ENCODE results near the gene TIA1. TPM values are rescaled to one million over a fixed set of nuclear protein-coding genes. Genes with fewer than 3 reads are reported as not detected.
A peak's percentile ranks its signal among the peaks of the same experiment; 100 is the strongest.
"Not testable (repeated sequence)": the region's sequence is repeated elsewhere in the genome, so short reads cannot be mapped to it uniquely, and the experiment has no call there.

The TIA1 gene
- total and polyA plus RNA-seq, 4 experiments from 2014 or later: 43.3 to 208 (median 126) TPM

- H3K4me1 ChIP-seq (ENCODE audit: insufficient read depth, low read length); H3K27me3 ChIP-seq (ENCODE audit: insufficient read depth, low read length); H3K4me1 Mint-ChIP-seq; H3K27ac ChIP-seq (ENCODE audit: low read depth, low read length); H3K9me3 ChIP-seq (ENCODE audit: control insufficient read depth in 1 of 2, low read length in 2 of 2); H3K27me3 Mint-ChIP-seq; H3K27ac Mint-ChIP-seq; H3K4me3 ChIP-seq (ENCODE audit: low read length in 2 of 2); DNase-seq; H3K9me3 Mint-ChIP-seq; H3K4me3 Mint-ChIP-seq; intact Hi-C loops (cut with micrococcal nuclease): not testable (repeated sequence)
- ChIA-PET CTCF (ENCODE audit: partially characterized antibody) (interaction anchor here (0.7 kb wide), 1 partner anchor 14 kb away, joined by 3 read pairs; no protein-coding TSS in a partner anchor), POLR2A (ENCODE audit: partially characterized antibody) (interaction anchor here (1.9 kb wide), 1 partner anchor 21 kb away, joined by 5 read pairs; the partner anchor contains the start of gene C2orf42)
- H3K36me3 Mint-ChIP-seq: peaks cover 30 to 42% of the 10 kb centered on the region in 2 donors
- peaks cover 15% of the 10 kb centered on the region for H3K36me3 ChIP-seq (ENCODE audit: insufficient read depth, low read length)
Measured at GRCh38 chr2:70169654-70170245, 78.7 kb downstream of the TIA1 start.

- H3K4me3 Mint-ChIP-seq: peak overlapping the region in 1 of 8 donors; percentile 6
- no peaks in the 10 kb centered on the region for H3K9me3 Mint-ChIP-seq
- peaks cover 0 to 7% (median 4%) of the 10 kb centered on the region in 4 donors for H3K4me1 Mint-ChIP-seq
- DNase-seq: no peak
- Histone ChIP-seq H3K27ac (ENCODE audit: low read depth, low read length) (no peak overlapping the region), H3K4me3 (ENCODE audit: low read length in 2 of 2) (no peak overlapping the region), H3K27me3 (ENCODE audit: insufficient read depth, low read length) (no peaks in the 10 kb centered on the region), H3K36me3 (ENCODE audit: insufficient read depth, low read length) (peaks cover 20% of the 10 kb centered on the region), H3K9me3 (ENCODE audit: control insufficient read depth in 1 of 2, low read length in 2 of 2) (no peaks in the 10 kb centered on the region), H3K4me1 (ENCODE audit: insufficient read depth, low read length) (peaks cover 4% of the 10 kb centered on the region)
- intact Hi-C loops (cut with micrococcal nuclease): no loop called here
- ChIA-PET CTCF (ENCODE audit: partially characterized antibody) (interaction anchor here (0.6 to 2.3 kb wide), 3 partner anchors 249 to 597 kb away, joined by 3 to 9 read pairs (median 4); no protein-coding TSS in a partner anchor), POLR2A (ENCODE audit: partially characterized antibody) (interaction anchor here (1.1 kb wide), 1 partner anchor 29 kb away, joined by 5 read pairs; no protein-coding TSS in a partner anchor)
- H3K36me3 Mint-ChIP-seq: peaks cover 14 to 21% of the 10 kb centered on the region in 2 donors
- H3K27me3 Mint-ChIP-seq: no peaks in the 10 kb centered on the region
- peak overlapping the region in 6 of 7 donors; percentile 10 to 71 (median 33) for H3K27ac Mint-ChIP-seq
Measured at GRCh38 chr2:70161069-70161534, 87.3 kb downstream of the TIA1 start.

DNA sequence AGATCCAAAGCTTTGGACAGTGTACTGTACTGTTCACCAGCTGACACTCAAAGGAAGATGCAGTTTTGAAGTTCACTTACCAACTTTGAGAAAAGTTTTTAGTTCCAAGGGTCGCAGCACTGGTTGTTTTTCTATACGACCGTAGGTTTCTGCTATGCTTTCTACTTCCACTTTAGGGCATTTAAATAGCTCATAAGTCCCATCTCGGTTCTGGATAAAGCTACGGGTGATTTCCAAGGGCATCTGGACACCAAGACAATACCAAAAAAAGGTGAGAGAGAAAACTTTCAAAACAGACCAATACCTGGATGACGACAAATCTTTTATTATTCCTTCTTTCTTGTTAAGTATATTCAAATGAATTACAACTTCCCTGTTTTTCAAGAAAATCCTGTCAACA is 87.9 kb downstream of the TIA1 start:
- Histone ChIP-seq H3K4me1 (ENCODE audit: insufficient read depth, low read length) (peaks cover 4% of the 10 kb centered on the region), H3K27ac (ENCODE audit: low read depth, low read length) (no peak overlapping the region), H3K9me3 (ENCODE audit: control insufficient read depth in 1 of 2, low read length in 2 of 2) (no peaks in the 10 kb centered on the region), H3K36me3 (ENCODE audit: insufficient read depth, low read length) (peaks cover 20% of the 10 kb centered on the region), H3K27me3 (ENCODE audit: insufficient read depth, low read length) (no peaks in the 10 kb centered on the region), H3K4me3 (ENCODE audit: low read length in 2 of 2) (no peak overlapping the region)
- peak overlapping the region in 4 of 7 donors; percentile 10 to 71 (median 50) for H3K27ac Mint-ChIP-seq
- no peaks in the 10 kb centered on the region for H3K27me3 Mint-ChIP-seq
- no peaks in the 10 kb centered on the region for H3K9me3 Mint-ChIP-seq
- no peak for DNase-seq
- ChIA-PET POLR2A (ENCODE audit: partially characterized antibody) (interaction anchor here (1.0 to 1.2 kb wide), 3 partner anchors 29 to 66 kb away, joined by 3 to 5 read pairs (median 3); partner anchors contain the start of gene C2orf42), CTCF (ENCODE audit: partially characterized antibody) (interaction anchor here (0.6 to 1.2 kb wide), 3 partner anchors 133 to 597 kb away, joined by 3 to 4 read pairs (median 3); partner anchors contain the start of gene SNRPG)
- intact Hi-C loops (cut with micrococcal nuclease): no loop called here
- H3K4me3 Mint-ChIP-seq: no peak overlapping the region
- H3K4me1 Mint-ChIP-seq: peaks cover 0 to 7% (median 4%) of the 10 kb centered on the region in 4 donors
- peaks cover 13 to 21% of the 10 kb centered on the region in 2 donors for H3K36me3 Mint-ChIP-seq

Small RNA genes within 50 kb of the gene (microRNA-seq; reads per million reads assigned to microRNA genes)
- not detected for gene MIR1285-2 (ENCODE audit: borderline microRNAs expressed, borderline number of aligned reads, borderline replicate concordance)

Other genes with a start within 250 kb of the TIA1 start
- 100 to 1,000 TPM; 372 to 383 TPM for gene PCBP1, start 161.2 kb downstream of the TIA1 start, total RNA-seq
- gene PCBP1, start 161.2 kb downstream of the TIA1 start, polyA plus RNA-seq: 100 to 1,000 TPM; 116 to 153 TPM
- 10 to 100 TPM; 36.7 to 47.9 TPM for gene C2orf42, start 57.6 kb downstream of the TIA1 start, total RNA-seq
- gene C2orf42, start 57.6 kb downstream of the TIA1 start, polyA plus RNA-seq: 10 to 100 TPM; 22.4 to 26.6 TPM
- 10 to 100 TPM; 40.8 to 44.2 TPM for gene PCYOX1, start 9.5 kb upstream of the TIA1 start, total RNA-seq
- 10 to 100 TPM; 21.5 to 32.9 TPM for gene PCYOX1, start 9.5 kb upstream of the TIA1 start, polyA plus RNA-seq
- gene SNRPG, start 45.1 kb upstream of the TIA1 start, total RNA-seq: 100 to 1,000 TPM; 110 to 111 TPM
- gene SNRPG, start 45.1 kb upstream of the TIA1 start, polyA plus RNA-seq: 100 to 1,000 TPM; 213 to 306 TPM
- 10 to 100 TPM; 26.2 to 27.4 TPM for gene FAM136A, start 53.4 kb upstream of the TIA1 start, total RNA-seq
- 10 to 100 TPM; 33.4 to 43.6 TPM for gene FAM136A, start 53.4 kb upstream of the TIA1 start, polyA plus RNA-seq

All from CD4-positive, alpha-beta memory T cell (primary cell).